GM12891 (cell line): ENCODE measurements around the gene GDA.

Source experiments
- POLR2A ChIP-seq: IDR thresholded peaks from 2 replicates; pipeline ENCODE4 v1.6.1; 2011; ENCODE audit warnings: low read depth, low read length, control low read depth
- POLR2AphosphoS5 ChIP-seq: IDR thresholded peaks from 2 replicates; pipeline ENCODE4 v1.6.1; 2011; ENCODE audit warnings: low read depth, low read length, control low read depth
- TAF1 ChIP-seq: IDR thresholded peaks from 2 replicates; pipeline ENCODE4 v1.6.1; 2011; ENCODE audit warnings: low read depth, low read length, control low read depth

DNA sequence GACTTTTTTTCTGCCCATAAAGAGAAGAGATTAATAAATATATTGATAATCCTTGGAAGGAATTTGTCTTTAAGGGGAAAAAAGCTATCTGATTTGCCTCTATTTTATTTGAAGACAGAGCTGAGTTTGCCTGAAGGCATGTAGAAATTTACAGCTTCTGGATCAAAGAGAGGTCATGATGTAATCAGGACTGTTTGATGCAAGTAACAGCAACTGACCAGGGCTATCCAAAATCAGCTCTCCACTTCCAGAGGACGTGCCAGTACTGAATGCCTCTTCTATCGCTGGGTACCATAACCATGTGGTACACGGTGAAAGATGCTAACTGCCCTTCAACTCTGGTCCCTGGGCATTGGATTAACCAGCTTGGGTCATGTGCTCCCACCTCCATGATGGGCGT is 125.2 kb downstream of the GDA start:
- TF ChIP-seq TAF1: no peak
- TF ChIP-seq POLR2A: no peak
- no peak for TF ChIP-seq POLR2AphosphoS5
